G401.6 (cell line): Measurements from ENCODE around the gene UROC1.

Experiments
- FAIRE-seq: peaks from 2 replicates; lab custom pipeline; 2012; peaks lifted over from hg19 to GRCh38; lab: Jason Lieb, UNC

The UROC1 gene

DNA sequence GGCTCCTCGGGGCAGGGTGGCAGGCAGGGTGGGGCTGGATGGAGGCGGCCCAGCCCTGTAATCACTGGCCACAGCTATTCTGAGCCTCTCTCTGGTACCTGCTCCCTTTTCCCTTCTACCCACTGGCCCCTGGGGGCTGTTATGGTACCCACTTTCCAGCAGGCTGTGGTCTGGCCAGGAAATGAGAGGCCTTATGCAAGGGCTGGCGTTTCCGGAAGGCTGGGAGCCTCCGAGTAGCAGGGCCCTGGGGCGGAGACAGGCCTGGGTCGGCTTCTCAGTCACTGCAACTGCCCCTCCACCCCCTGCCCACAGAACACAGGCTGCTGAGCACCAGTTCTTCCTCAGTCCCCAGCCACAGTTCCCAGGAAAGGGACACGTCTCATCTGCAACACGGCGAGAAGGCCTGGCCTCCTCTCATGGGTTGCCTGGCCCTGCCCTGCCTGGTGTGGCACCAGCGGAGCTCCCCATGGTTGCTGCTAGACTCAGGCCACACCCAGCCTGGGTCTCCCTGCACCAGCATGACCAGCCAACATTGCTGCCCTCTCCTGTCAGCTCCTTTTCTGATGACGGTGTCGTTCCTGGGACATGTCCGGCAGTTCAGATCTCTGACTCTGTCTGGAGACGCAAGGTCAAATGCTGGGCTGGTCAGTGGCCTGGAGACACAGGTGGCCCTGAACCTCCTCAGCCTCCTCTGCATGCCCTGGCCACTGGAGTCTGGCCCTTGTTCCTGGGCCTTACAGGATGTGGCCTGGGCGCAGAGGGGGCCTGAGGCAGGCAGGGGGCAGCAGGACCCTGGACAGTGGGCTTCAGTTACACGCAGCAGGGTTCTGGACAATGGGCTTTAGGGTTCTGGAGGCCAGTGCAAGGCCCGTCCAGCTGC lies 12.8 kb upstream of the UROC1 start:
- no peak for FAIRE-seq

- no peak for FAIRE-seq
These were observed 12.1 kb upstream of the UROC1 start for GRCh38 chr3:126529585-126530170.

GRCh38 chr3:126528800-126529541 lies 11.4 kb upstream of the UROC1 start:
- FAIRE-seq: no peak

GRCh38 chr3:126528419-126528799 lies 10.8 kb upstream of the UROC1 start:
- no peak for FAIRE-seq

- no peak for FAIRE-seq
These were observed 10.1 kb upstream of the UROC1 start for GRCh38 chr3:126527455-126528211.

DNA sequence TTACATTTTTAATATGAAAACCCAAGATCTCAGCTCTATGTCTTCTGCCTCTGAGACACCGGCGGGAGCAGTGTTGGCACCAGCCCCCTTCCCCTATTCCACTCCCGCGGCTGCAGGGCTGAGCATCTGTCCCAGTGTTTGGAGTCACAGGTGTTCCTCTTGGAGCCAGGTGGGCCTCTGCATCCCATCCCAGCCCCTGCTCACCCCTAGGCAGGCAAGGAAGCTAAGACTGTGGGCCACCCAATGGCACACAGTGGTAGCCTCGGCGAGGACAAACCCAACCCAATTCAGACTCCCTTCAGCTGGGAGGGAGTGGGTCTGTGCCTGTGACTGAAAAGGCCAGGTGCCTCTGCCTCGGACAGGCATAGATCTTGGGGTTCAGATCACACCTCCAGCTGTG lies 9.4 kb upstream of the UROC1 start:
- no peak for FAIRE-seq

DNA sequence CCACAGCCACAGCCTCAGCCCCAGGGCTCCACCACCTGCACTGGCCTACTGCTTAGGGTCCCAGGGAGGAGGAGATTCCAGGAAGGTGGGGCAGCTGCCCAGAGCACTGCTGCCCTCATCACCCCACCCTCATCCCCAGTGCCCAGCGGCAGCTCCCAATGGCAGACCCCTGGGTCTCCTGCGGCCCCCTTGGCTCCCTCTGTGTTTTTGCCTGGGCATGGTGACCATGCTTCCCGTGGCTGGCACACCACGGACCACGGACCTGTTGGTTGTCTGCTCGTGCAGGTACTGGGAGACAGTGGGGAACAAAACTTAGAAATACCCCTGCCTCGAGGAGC lies 9.1 kb upstream of the UROC1 start:
- no peak for FAIRE-seq

- FAIRE-seq: no peak
These were observed 8.5 kb upstream of the UROC1 start for GRCh38 chr3:126525853-126526667.

DNA sequence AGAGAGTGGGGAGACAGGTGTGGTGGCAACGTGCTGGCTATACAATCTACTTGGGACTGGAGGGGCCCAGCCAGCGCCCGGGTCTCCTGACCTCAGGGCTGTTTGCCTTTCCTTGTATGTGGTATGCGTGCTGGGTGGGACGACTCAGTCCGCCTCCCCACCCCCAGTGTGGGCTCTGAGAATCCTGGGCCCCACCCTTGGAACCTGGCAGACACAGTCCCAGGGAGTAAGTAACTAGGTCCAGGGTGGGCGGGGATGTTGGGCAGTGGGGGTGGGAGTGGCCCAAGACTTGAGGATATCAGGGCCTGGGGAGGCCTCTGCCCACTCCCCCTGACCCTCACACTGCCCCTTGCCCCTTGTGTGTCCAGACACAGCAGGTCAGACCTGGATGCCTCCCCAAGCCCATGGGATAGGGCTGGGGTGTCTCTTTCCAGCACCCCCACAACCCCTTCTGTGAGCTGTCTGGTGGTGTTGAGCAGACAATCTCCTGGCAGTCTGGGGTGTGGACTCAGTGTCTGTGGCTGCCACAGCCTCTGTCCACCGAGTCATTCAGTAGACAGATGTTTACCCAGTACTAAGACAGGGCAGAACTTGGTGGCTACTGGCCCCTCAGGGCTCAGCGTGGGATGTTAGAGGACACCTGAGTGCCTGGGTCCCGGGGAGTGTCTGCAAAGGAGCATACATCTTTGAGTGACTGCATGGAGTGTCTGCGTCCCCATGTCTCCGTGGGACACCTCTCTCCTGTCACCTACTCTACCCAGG lies 7.7 kb upstream of the UROC1 start:
- FAIRE-seq: no peak

DNA sequence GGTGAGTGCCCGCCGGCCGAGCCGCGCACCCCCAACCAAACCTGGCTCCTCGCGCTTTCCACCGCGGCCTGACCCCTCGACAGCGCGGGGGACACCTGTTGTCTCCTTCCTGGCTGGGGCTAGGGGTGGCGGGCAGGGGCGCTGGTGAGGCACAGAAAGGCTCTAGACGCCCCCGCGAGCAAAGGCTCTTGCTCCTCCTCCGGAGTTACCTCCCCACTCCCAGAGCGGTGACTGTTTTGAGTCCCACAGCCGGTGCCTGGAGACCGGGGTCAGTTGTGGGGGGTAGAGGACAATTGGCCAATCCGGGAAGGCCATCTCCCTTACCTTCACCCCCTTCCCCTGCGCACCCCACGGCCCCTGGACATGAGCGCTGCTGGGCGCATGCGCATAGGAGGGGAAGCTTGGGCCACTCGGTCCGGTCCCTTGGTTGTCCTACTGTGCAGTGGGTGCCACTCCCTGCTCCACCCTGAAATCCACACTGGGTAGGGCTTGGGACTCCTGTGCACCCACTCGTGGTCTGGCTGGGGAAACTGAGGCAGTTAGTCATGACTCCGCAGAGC lies 6.9 kb upstream of the UROC1 start:
- no peak for FAIRE-seq

- FAIRE-seq: no peak
These were observed 6.3 kb upstream of the UROC1 start, which contains the start of gene CHST13 for GRCh38 chr3:126523745-126524428. CHST13 (plus strand) TSS chr3:126524155; CDS start chr3:126524333, 178 bp downstream.

GRCh38 chr3:126522363-126522788 lies 4.8 kb upstream of the UROC1 start:
- FAIRE-seq: peak; percentile 23

GRCh38 chr3:126521122-126521891 lies 3.7 kb upstream of the UROC1 start:
- FAIRE-seq: no peak

DNA sequence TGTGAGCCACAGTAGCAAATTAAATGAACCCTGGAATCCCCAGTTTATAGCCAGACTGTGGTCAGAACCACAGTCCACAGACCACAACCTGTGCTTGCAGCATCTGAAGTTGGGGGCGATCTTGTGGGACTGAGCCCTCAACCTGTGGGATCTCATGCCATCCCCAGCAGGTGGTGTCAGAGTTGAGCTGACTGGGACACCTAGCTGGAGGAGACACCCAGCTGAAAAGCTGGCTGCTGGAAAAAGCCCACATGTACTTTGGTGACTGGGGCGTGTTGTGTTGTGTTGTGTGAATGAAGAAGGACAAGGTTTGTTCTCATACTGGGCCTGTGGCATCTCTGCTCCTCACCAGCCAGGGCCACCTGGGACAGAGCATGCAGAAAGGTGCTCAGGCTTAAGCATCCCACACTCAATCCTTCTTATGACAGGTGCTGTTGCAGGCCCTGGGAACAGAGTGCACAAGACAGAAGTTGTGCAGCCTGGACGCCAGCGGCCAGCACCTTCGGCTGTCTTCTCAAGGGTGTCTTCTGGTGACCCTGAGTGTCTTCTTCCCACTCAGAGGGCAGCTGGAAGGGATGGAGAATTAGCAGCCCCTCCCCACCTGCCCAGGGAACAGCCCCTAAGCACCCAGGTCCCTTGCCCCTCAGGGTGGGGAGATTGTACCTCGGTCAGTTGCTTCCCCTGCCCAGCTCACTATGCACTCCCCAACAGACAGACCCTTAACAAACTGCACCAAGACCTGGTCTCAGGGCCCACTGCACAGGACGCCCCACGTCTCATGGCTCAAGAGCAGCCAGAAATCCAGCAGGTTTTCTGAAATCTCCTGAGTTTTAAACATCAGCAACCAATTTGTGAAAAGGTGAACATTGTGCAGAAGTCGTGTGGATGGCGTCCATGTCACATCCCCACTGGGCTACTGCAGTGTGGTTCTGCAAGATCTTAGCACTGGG lies 2.2 kb upstream of the UROC1 start:
- FAIRE-seq: no peak

DNA sequence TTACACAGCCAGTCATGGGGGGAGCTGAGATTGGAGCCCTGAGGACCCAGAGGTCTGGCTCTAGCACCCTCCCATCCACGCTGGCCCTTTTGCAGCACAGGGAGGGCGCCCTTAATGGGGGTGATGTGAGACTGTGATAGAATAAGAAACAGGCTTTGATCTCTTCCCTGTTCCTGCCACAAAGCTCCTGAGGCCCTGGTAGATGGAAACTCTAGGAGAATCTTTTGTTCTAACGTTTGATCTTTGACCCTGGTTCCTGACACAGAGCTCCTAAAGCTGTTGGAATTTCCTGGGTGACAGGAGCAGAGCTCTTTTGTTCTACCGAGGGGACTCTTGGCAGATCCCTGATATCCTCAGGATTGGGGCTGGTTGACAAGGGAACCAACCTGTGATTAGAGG lies 1.2 kb upstream of the UROC1 start:
- no peak for FAIRE-seq

- no peak for FAIRE-seq
These were observed 609 bp upstream of the UROC1 start for GRCh38 chr3:126517986-126518778.

DNA sequence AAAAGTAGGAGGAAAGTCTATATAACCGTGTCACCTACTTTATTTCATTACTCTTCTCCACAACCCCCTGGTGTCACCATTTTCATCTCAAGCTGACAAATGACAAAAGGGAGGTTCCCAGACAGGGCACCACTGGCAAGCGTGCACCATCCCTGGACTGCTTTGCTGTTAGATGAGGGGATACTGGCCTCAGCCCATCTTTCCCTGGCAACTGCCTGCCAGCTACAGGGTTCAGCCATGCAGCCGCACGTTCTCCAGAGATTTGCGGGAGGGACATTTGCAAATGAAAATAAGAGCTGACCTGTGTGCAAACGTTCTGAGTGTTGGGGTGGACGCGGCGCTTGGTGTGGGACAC lies 660 bp downstream of the UROC1 start:
- no peak for FAIRE-seq
